ENCODE data around the gene STX5.
"Not testable (repeated sequence)": the region's sequence is repeated elsewhere in the genome, so short reads cannot be mapped to it uniquely, and the experiment has no call there.

Gene STX5

DNA sequence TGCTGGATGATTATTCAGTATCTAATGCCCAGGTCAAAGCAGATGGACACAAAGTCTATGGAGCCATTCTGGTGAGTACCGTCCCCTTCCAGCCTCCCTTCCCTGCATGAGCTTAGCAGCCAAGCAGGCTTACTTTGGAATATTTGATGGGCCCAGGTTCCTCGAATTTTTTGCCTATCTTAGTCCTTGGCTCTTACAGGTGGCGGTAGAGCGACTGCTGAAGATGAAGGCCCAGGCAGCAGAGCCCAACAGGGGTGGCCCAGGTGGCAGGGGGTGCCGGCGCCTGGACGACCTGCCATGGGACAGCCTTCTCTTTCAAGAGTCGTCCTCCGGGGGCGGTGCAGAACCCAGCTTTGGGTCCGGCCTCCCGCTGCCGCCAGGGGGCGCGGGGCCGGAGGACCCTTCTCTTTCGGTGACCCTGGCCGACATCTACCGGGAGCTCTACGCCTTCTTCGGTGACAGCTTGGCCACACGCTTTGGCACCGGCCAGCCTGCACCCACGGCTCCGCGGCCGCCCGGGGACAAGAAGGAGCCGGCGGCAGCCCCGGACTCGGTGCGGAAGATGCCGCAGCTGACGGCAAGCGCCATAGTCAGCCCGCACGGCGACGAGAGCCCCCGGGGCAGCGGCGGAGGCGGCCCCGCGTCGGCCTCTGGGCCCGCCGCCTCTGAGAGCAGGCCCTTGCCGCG, 45.4 kb downstream of the STX5 start:
- peak; percentile 89 for DNase-seq (ENCODE audit: low read depth)

- no peak for DNase-seq (ENCODE audit: low read depth)
These were observed 49.1 kb downstream of the STX5 start for GRCh38 chr11:62782753-62783152.

- DNase-seq (ENCODE audit: low read depth): no peak
These were observed 53.4 kb downstream of the STX5 start for GRCh38 chr11:62778441-62778840.

DNA sequence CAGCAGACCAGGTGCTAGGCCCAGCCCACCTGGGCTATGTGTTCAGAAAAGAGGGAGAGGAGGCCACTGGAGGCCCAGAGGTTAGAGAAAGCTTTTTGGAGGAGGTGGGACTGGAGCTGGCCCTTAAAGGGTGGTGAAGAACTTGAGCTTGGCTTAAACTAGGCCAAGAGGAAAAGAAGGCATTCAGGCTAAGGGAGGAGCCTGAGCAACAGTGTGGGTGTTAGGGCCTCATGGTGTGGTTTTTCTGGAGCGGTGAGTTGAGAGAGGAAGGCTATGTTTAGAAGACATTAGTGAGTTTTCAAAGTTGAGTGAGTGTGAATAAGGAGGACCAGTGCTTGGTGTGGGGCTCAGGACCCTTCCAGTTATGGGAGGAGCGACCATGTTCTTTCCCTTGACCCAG, 54.5 kb downstream of the STX5 start:
- DNase-seq (ENCODE audit: low read depth): no peak

DNA sequence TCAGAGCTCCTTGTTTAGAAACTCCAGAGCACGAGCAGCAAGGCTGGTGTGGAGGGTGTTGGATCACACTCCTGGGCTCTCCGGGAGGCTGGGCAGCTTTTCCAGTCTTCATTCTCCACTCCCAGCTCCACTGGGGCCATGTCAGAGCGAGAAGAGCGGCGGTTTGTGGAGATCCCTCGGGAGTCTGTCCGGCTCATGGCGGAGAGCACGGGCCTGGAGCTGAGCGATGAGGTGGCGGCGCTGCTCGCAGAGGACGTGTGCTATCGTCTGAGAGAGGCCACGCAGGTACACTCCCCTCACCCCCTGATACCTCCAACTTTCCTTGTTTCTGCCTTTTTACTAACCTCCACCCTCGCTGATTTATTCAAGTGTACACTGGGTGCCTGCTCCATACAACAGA, 56.2 kb downstream of the STX5 start:
- DNase-seq (ENCODE audit: low read depth): no peak

DNA sequence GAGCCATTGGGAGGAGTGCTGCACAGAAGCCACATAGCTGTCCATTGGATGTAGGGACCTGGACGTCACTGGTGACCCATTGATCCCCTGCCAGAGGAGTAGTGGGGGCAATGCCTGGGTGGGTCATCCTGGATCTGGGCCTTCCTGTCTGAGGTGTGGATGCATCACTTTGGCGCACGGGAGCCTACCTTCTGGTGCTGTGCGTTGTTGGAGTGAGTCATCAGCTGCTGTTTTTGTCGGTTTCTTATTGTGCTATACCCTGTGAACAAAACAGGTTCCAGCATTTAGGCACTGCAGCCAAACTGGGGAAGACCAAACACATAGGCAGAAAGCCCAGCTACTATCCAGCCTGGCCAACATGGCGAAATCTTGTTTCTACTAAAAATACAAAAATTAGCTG, 57.4 kb downstream of the STX5 start:
- no peak for DNase-seq (ENCODE audit: low read depth)

GRCh38 chr11:62771144-62772021, 60.5 kb downstream of the STX5 start, which contains the start of gene TAF6L:
TSS of gene TAF6L (plus strand) at chr11:62771396. CDS start at chr11:62775784, 4,388 bp downstream.
- DNase-seq (ENCODE audit: low read depth): peak; percentile 97

- no peak for DNase-seq (ENCODE audit: low read depth)
These were observed 61.1 kb downstream of the STX5 start for GRCh38 chr11:62770778-62771143.

- DNase-seq (ENCODE audit: low read depth): not testable (repeated sequence)
These were observed 71.0 kb downstream of the STX5 start for GRCh38 chr11:62760867-62761227.

DNA sequence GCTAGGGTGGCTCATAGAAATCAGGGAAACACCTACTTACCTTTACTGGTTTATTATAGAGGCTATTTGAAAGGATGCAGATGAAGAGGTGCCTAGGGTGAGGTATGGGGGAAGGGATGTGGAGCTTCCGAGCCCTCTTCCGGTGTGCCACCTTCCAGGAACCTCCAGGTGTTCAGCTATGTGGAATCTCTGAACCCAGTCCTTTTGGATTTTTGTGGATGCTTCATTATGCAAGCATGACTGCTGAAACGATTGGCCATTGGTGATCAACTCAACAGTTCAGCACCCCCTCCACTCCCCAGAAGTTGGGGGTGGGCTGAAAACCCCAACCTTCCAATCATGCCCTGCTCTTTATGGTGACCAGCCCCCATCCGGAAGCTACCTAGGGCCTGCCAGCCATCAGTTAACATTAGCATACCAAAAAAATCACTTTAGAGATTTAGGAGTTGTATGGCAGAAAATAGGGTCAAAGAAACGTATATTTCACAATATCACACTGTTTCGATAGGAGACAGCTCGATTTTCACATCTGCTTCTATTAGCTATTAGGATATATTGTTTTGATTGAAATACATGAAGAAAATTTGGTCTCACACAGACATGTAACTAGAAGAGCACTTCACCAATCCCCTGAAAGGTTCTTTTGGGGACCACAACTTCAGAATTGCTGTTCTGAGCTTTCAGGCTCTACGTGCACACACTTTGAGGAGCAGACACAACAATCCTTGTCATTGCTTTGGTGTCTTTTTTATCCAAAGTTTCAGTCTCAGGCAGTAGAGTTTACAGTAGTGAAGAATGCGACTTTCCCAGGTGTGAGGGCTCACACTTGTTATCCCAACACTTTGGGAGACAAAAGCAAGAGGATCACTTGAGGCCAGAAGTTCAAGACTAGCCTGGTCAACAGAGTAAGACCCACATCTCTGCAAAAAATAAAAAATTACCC, 73.7 kb downstream of the STX5 start:
- DNase-seq (ENCODE audit: low read depth): no peak

Measured in ELR (cell line).